Ascending aorta (tissue), 2 donors: Measurements from ENCODE around the gene DEPDC5. TPM values are rescaled to one million over a fixed set of nuclear protein-coding genes. Genes with fewer than 3 reads are reported as not detected.
"Not testable (repeated sequence)": the region's sequence is repeated elsewhere in the genome, so short reads cannot be mapped to it uniquely, and the experiment has no call there.

ENCODE experiments used
- DNase-seq, 2 donors: peaks; one replicate each; pipeline ENCODE4 v3.0.0-alpha.2; 2019; ENCODE audit warnings: low spot score in 2 of 2
- H3K27ac ChIP-seq, 2 donors: fragments of 200-600 bp; sonication (generic); one replicate each; pipeline ENCODE4 v1.5.1; 2016 to 2017; ENCODE audit warnings: mild to moderate bottlenecking in 1 of 2
- H3K27me3 ChIP-seq: fragments of 200-600 bp; sonication (generic); one replicate; pipeline ENCODE4 v1.5.1; 2017
- H3K36me3 ChIP-seq, 2 donors: fragments of 200-600 bp; sonication (generic); one replicate each; pipeline ENCODE4 v1.5.1; 2016
- H3K4me1 ChIP-seq, 2 donors: fragments of 200-600 bp; sonication (generic); one replicate each; pipeline ENCODE4 v1.5.1; 2016 to 2017; ENCODE audit warnings: mild to moderate bottlenecking in 1 of 2
- H3K4me3 ChIP-seq, 2 donors: fragments of 200-600 bp; sonication (generic); one replicate each; pipeline ENCODE4 v1.5.1; 2016 to 2017; ENCODE audit warnings: mild to moderate bottlenecking in 1 of 2
- H3K9me3 ChIP-seq, 2 donors: fragments of 200-600 bp; sonication (generic); one replicate each; pipeline ENCODE4 v1.5.1; 2016
- CTCF ChIP-seq, 3 experiments: fragments of 200-600 bp in 2 of 3; fragments of 450-650 bp in 1 of 3; sonication (generic) in 2 of 3; IDR thresholded peaks; one replicate each; pipeline ENCODE4 v1.5.1; 2016 to 2019; ENCODE audit warnings: antibody characterized with exemption in 3 of 3, mild to moderate bottlenecking in 1 of 3, moderate library complexity in 1 of 3
- intact Hi-C: fragments of 100-400 bp; cut with DNase I; formaldehyde crosslinking; loops from one replicate; pipeline ENCODE4 v1.15.1; 2023
- total RNA-seq: library from RNA; depleted of rRNA; stranded (reverse); fragments of >200 nt; gene quantifications from one replicate; pipeline ENCODE4 v1.1.0, GENCODE V29; 2016

The DEPDC5 gene
- total RNA-seq, 1 donor from 2014 or later: 5.2 TPM

GRCh38 chr22:31776231-31776630 lies 22.4 kb downstream of the DEPDC5 start:
- H3K4me1 ChIP-seq: no peaks in the 10 kb centered on the region
- H3K4me3 ChIP-seq: no peak overlapping the region
- no peaks in the 10 kb centered on the region for H3K9me3 ChIP-seq
- peaks cover 41 to 72% of the 10 kb centered on the region in 2 donors for H3K36me3 ChIP-seq
- intact Hi-C loops: no loop called here
- TF ChIP-seq CTCF (IDR thresholded peaks at IDR 0.05): no peak
- DNase-seq: no peak
- H3K27ac ChIP-seq: no peak overlapping the region
- no peaks in the 10 kb centered on the region for H3K27me3 ChIP-seq

DNA sequence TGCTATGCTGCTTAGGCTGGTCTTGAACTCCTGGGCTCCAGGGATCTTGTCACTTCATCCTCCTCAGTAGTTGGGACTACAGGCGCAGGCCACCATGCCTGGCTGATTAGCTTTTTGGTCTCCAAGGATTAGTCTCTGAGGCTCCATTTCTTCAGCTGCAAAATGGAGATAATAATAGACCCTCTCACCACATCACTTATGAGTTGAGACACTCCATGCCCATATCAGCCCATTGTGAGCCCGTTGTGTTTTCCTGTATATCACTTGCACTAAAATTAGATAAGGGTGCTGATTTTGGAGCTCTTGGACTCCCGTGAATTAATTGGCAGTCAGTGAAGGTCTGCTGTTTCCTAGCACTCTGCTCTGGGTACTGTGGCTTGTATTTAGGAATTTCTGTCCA lies 36.0 kb downstream of the DEPDC5 start:
- H3K9me3 ChIP-seq: no peaks in the 10 kb centered on the region
- peaks cover 9 to 45% of the 10 kb centered on the region in 2 donors for H3K36me3 ChIP-seq
- no peaks in the 10 kb centered on the region for H3K27me3 ChIP-seq
- no peak overlapping the region for H3K27ac ChIP-seq
- TF ChIP-seq CTCF (IDR thresholded peaks at IDR 0.05): no peak
- no peak overlapping the region for H3K4me3 ChIP-seq
- intact Hi-C loops: no loop called here
- DNase-seq: no peak
- H3K4me1 ChIP-seq: no peaks in the 10 kb centered on the region

- Histone ChIP-seq H3K4me3 (no peak overlapping the region), H3K4me1 (no peaks in the 10 kb centered on the region), H3K27me3 (no peaks in the 10 kb centered on the region), H3K27ac (no peak overlapping the region), H3K36me3 (peaks cover 9 to 42% of the 10 kb centered on the region in 2 donors), H3K9me3 (no peaks in the 10 kb centered on the region)
- intact Hi-C loops: no loop called here
- no peak for DNase-seq
- TF ChIP-seq CTCF (IDR thresholded peaks at IDR 0.05): no peak
These were observed 36.4 kb downstream of the DEPDC5 start for GRCh38 chr22:31790240-31790639.

GRCh38 chr22:31799358-31799757 lies 45.5 kb downstream of the DEPDC5 start:
- H3K9me3 ChIP-seq, H3K27ac ChIP-seq, DNase-seq, H3K4me1 ChIP-seq, H3K4me3 ChIP-seq, intact Hi-C loops, H3K27me3 ChIP-seq: not testable (repeated sequence)
- peaks cover 63 to 93% of the 10 kb centered on the region in 2 donors for H3K36me3 ChIP-seq

DNA sequence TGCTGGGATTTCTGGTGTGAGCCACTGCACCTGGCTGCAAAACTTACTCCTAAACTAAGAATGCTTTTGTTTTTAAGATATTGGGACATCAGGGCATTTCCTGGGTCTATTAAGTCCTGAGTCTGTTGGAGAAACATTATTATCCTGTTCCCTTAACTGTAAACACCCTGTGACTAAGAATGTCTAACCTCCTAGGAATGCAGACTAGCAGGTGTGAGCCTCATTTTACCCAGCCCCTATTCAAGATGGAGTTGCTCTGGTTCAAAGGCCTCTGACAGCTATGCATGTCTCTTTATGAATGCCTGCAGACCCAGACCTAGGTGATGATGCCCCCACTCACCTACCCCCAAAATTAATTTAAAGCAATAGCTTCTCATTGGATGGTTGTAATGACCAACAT lies 46.2 kb downstream of the DEPDC5 start:
- H3K27ac ChIP-seq: no peak overlapping the region
- intact Hi-C loops: no loop called here
- no peak for DNase-seq
- TF ChIP-seq CTCF (IDR thresholded peaks at IDR 0.05): no peak
- H3K9me3 ChIP-seq: no peaks in the 10 kb centered on the region
- no peaks in the 10 kb centered on the region for H3K27me3 ChIP-seq
- H3K4me3 ChIP-seq: no peak overlapping the region
- H3K36me3 ChIP-seq: peaks cover 66 to 96% of the 10 kb centered on the region in 2 donors
- no peaks in the 10 kb centered on the region for H3K4me1 ChIP-seq

DNA sequence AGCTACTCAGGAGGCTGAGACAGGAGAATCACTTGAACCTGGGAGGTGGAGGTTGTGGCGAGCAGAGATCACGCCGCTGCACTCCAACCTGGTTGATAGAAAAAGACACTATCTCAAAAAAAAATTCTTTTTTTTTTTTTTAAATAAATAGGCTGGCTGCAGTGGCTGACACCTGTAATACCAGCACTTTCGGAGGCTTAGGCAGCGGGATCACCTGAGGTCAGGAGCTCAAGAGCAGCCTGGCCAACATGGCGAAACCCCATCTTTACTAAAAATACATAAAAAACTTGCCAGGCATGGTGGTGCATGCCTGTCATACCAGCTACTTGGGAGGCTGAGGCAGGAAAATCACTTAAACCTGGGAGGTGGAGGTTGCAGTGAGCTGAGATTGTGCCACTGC lies 47.0 kb downstream of the DEPDC5 start:
- H3K4me3 ChIP-seq, H3K4me1 ChIP-seq, intact Hi-C loops, H3K27ac ChIP-seq, H3K27me3 ChIP-seq, H3K9me3 ChIP-seq, DNase-seq: not testable (repeated sequence)
- H3K36me3 ChIP-seq: peaks cover 74 to 98% of the 10 kb centered on the region in 2 donors

DNA sequence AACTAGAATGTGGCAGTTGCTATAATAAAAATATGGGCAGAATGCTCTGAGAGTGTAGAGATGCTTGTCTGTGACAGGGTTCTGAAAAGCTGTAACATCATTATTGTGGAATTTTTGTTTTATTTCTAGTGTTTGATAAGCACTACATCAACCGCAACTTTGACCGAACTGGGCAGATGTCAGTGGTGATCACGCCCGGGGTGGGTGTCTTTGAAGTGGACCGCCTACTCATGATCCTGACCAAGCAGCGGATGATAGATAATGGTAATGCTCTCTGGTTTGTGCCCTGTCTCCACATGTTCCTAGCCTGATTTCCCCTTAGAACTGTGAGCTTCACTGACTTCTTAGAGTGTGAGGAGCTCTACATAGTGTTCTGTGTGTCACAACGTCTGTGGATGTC lies 48.8 kb downstream of the DEPDC5 start:
- Histone ChIP-seq H3K27me3 (no peaks in the 10 kb centered on the region), H3K4me3 (no peak overlapping the region), H3K9me3 (no peaks in the 10 kb centered on the region), H3K4me1 (no peaks in the 10 kb centered on the region), H3K27ac (no peak overlapping the region), H3K36me3 (peaks cover 89 to 100% of the 10 kb centered on the region in 2 donors)
- intact Hi-C loops: no loop called here
- DNase-seq: no peak
- no peak for TF ChIP-seq CTCF (IDR thresholded peaks at IDR 0.05)
